Adrenal gland (tissue), 12 donors: ENCODE results near the gene TRAPPC12. TPM values are rescaled to one million over a fixed set of nuclear protein-coding genes. Genes with fewer than 3 reads are reported as not detected.

Experiments
- DNase-seq, 7 donors: peaks; one replicate each; pipeline ENCODE4 v3.0.0-alpha.2; 2019 to 2020
- H3K27ac ChIP-seq, 5 donors: fragments of 200-600 bp; sonication (generic) in 4 of 5; 1 replicate in 3 of 5; 2 replicates in 2 of 5; pipeline versions ENCODE4 v1.5.1 to v1.8.0; 2016 to 2020; ENCODE audit warnings: mild to moderate bottlenecking in 1 of 5
- H3K27me3 ChIP-seq: fragments of 200-600 bp; 2 replicates; pipeline ENCODE4 v1.8.0; 2021
- H3K36me3 ChIP-seq, 2 donors: fragments of 200-600 bp; replicated peaks in 1 of 2; 1 replicate in 1 of 2; 2 replicates in 1 of 2; pipeline versions ENCODE4 v1.5.1 to v1.8.0; 2018 to 2022
- H3K4me1 ChIP-seq, 2 donors: fragments of 200-600 bp; replicated peaks in 1 of 2; 1 replicate in 1 of 2; 2 replicates in 1 of 2; pipeline versions ENCODE4 v1.5.1 to v1.8.0; 2018 to 2021
- H3K4me3 ChIP-seq, 4 donors: fragments of 200-600 bp; sonication (generic) in 3 of 4; one replicate each; pipeline ENCODE4 v1.5.1; 2016 to 2018
- H3K9me3 ChIP-seq, 3 donors: fragments of 200-600 bp; sonication (generic) in 1 of 3; replicated peaks in 1 of 3; 1 replicate in 2 of 3; 2 replicates in 1 of 3; pipeline versions ENCODE4 v1.5.1 to v1.8.0; 2016 to 2021
- CTCF ChIP-seq, 6 experiments: fragments of 450-650 bp in 4 of 6; fragments of 200-600 bp in 2 of 6; sonication (generic) in 1 of 6; IDR thresholded peaks; 1 replicate in 5 of 6; 2 replicates in 1 of 6; pipeline versions ENCODE4 v1.5.1 to v1.8.0; 2016 to 2021; ENCODE audit warnings: antibody characterized with exemption in 6 of 6, mild to moderate bottlenecking in 2 of 6, moderate library complexity in 1 of 6
- POLR2A ChIP-seq, 2 donors: fragments of 450-650 bp; IDR thresholded peaks; one replicate each; pipeline ENCODE4 v1.6.1; 2017; ENCODE audit warnings: antibody characterized with exemption in 2 of 2, mild to moderate bottlenecking in 2 of 2, moderate library complexity in 1 of 2
- WGBS, 4 donors: extraction: QIAGEN DNeasy Blood & Tissue Kit in 2 of 4; methylation state at CpG; one replicate each; pipeline versions ENCODE4 v1.1.5 to v1.1.7; 2013 to 2017; 5-methylcytosine and 5-hydroxymethylcytosine counted together
- intact Hi-C, 2 donors: fragments of 100-400 bp; cut with DNase I; formaldehyde crosslinking; loops; one replicate each; pipeline versions ENCODE4 v1.14.1 to v1.15.0; 2022 to 2023
- polyA plus RNA-seq, 3 donors: library from polyadenylated mRNA; stranded (reverse); fragments of 200-250 nt in 2 of 3; fragments of 350-450 nt in 1 of 3; fragmentation: Illumina TruSeq in 1 of 3; extraction: RNeasy Lipid Tissue Mini Kit (QIAGEN cat#74804) in 1 of 3; gene quantifications; one replicate each; pipeline ENCODE4 v1.2.3, GENCODE V29; 2013 to 2014
- total RNA-seq, 9 donors: library from RNA; depleted of rRNA in 4 of 9; stranded (reverse); fragments of >200 nt in 4 of 9; fragments of 120-200 nt in 1 of 9; fragmentation: NEBNext Ultra II Directional in 1 of 9; extraction: Animal tissue kit (Norgen Biotek cat#: 25700) in 1 of 9; gene quantifications; one replicate each; pipeline versions ENCODE4 v1.1.0 to v1.2.4, GENCODE V29; 2013 to 2023
- donor health status: healthy with polysubstance abuse.
- donor health status: Bipolar disorder and iron deficiency.
- donor health status: DM: yes; HTN: yes; CAD: no.
- donor health status: DM: no; HTN: no; CAD: no.
- donor health status: DM: no; HTN: no; CAD: no.
- donor health status: DM: yes; HTN: yes; CAD: no.

Gene TRAPPC12
- total and polyA plus RNA-seq, 12 donors, result 58.3 to 334 (median 99.5) TPM

GRCh38 chr2:3420076-3420768 is 40.7 kb downstream of the TRAPPC12 start:
- Histone ChIP-seq H3K4me1 (no peaks in the 10 kb centered on the region), H3K4me3 (no peak overlapping the region), H3K9me3 (no peaks in the 10 kb centered on the region), H3K36me3 (peaks cover 0 to 30% of the 10 kb centered on the region in 2 donors), H3K27me3 (no peaks in the 10 kb centered on the region), H3K27ac (no peak overlapping the region)
- TF ChIP-seq POLR2A (IDR thresholded peaks at IDR 0.05), result no peak
- TF ChIP-seq CTCF (IDR thresholded peaks at IDR 0.05), result no peak
- intact Hi-C loops, result no loop called here
- DNase-seq, result no peak
- 90 to 93% (median 91%) methylated on average over 12 to 13 of the region's 13 CpGs for WGBS, 4 donors

- TF ChIP-seq POLR2A (IDR thresholded peaks at IDR 0.05), result no peak
- no peak for TF ChIP-seq CTCF (IDR thresholded peaks at IDR 0.05)
- intact Hi-C loops, result no loop called here
- peaks cover 0 to 36% of the 10 kb centered on the region in 2 donors for H3K36me3 ChIP-seq
- no peak overlapping the region for H3K27ac ChIP-seq
- H3K27me3 ChIP-seq, result no peaks in the 10 kb centered on the region
- H3K4me3 ChIP-seq, result no peak overlapping the region
- no peaks in the 10 kb centered on the region for H3K9me3 ChIP-seq
- WGBS, 4 donors, result 82 to 88% (median 87%) methylated on average over 14 of the region's 14 CpGs
- no peak for DNase-seq
- no peaks in the 10 kb centered on the region for H3K4me1 ChIP-seq
These were observed 41.4 kb downstream of the TRAPPC12 start for GRCh38 chr2:3420769-3421397.

- no peak overlapping the region for H3K4me3 ChIP-seq
- 82 to 91% (median 85%) methylated on average over 18 to 19 of the region's 19 CpGs for WGBS, 4 donors
- no peaks in the 10 kb centered on the region for H3K4me1 ChIP-seq
- no peak for DNase-seq
- H3K27ac ChIP-seq, result no peak overlapping the region
- TF ChIP-seq CTCF (IDR thresholded peaks at IDR 0.05), result no peak
- no peak for TF ChIP-seq POLR2A (IDR thresholded peaks at IDR 0.05)
- H3K9me3 ChIP-seq, result no peaks in the 10 kb centered on the region
- intact Hi-C loops, result no loop called here
- H3K27me3 ChIP-seq, result no peaks in the 10 kb centered on the region
- H3K36me3 ChIP-seq, result peaks cover 0 to 43% of the 10 kb centered on the region in 2 donors
These were observed 42.1 kb downstream of the TRAPPC12 start for GRCh38 chr2:3421580-3421979.

- H3K27ac ChIP-seq, result no peak overlapping the region
- 83 to 92% (median 84%) methylated on average over 16 of the region's 16 CpGs for WGBS, 4 donors
- H3K9me3 ChIP-seq, result no peaks in the 10 kb centered on the region
- TF ChIP-seq CTCF (IDR thresholded peaks at IDR 0.05) (no peak), POLR2A (IDR thresholded peaks at IDR 0.05) (no peak)
- H3K27me3 ChIP-seq, result no peaks in the 10 kb centered on the region
- H3K4me1 ChIP-seq, result no peaks in the 10 kb centered on the region
- DNase-seq, result no peak
- H3K4me3 ChIP-seq, result no peak overlapping the region
- intact Hi-C loops, result no loop called here
- peaks cover 0 to 46% of the 10 kb centered on the region in 2 donors for H3K36me3 ChIP-seq
These were observed 42.8 kb downstream of the TRAPPC12 start for GRCh38 chr2:3422161-3422779.
